K562 (cell line): ENCODE results near the gene EVI5L. TPM values are rescaled to one million over a fixed set of nuclear protein-coding genes. Genes with fewer than 3 reads are reported as not detected.

Experiments used
- ARID3A ChIP-seq: IDR thresholded peaks from 2 replicates; pipeline ENCODE4 v1.6.1; 2012; ENCODE audit warnings: low read depth, low read length, improper control_type of control experiment, borderline replicate concordance
- CTCF ChIP-seq, 3 experiments: IDR thresholded peaks in 2 of 3; conservative IDR thresholded peaks in 1 of 3; 2 replicates each; pipeline ENCODE4 v1.5.1; 2011 to 2012; ENCODE audit warnings: low read length in 3 of 3, mild to moderate bottlenecking in 3 of 3, control low read depth in 2 of 3, improper control_type of control experiment in 1 of 3, inconsistent platforms in 1 of 3, low read depth in 1 of 3, mixed read lengths in 1 of 3, moderate library complexity in 1 of 3; ENCODE audit not compliant: insufficient read depth in 2 of 3
- DNMT1 ChIP-seq: fragments of 450-650 bp; IDR thresholded peaks from 2 replicates; pipeline ENCODE4 v1.6.1; 2016; ENCODE audit warnings: antibody characterized with exemption, mild to moderate bottlenecking
- KLF1 ChIP-seq: fragments of 450-650 bp; IDR thresholded peaks from 2 replicates; pipeline ENCODE4 v1.6.1; 2016; ENCODE audit warnings: missing genetic modification characterization, missing compliant biosample characterization
- POLR2A ChIP-seq: fragments of 450-650 bp; conservative IDR thresholded peaks from 2 replicates; pipeline ENCODE4 v1.6.1; 2016
- POLR2G ChIP-seq: fragments of 200-400 bp; formaldehyde crosslinking; IDR thresholded peaks from 2 replicates; pipeline ENCODE4 v1.6.1; 2017; ENCODE audit warnings: low read depth, mild to moderate bottlenecking, antibody characterized with exemption, low read length, moderate library complexity
- TARDBP ChIP-seq: fragments of 450-650 bp; IDR thresholded peaks from 2 replicates; pipeline ENCODE4 v1.6.1; 2016
- ZFP36 ChIP-seq: fragments of 150-350 bp; IDR thresholded peaks from 2 replicates; pipeline ENCODE4 v1.6.1; 2018; ENCODE audit warnings: low read length, low read depth; ENCODE audit not compliant: partially characterized antibody
- polyA plus RNA-seq, 8 experiments: library from polyadenylated mRNA; depleted of rRNA in 4 of 8; stranded (reverse) in 5 of 8; unstranded in 3 of 8; fragments of >200 nt; fragmentation: Nextera tagmentation in 2 of 8; fragmentation: Illumina TruSeq in 1 of 8; extraction: Ambion mirVana in 2 of 8; extraction: Trizol in 1 of 8; gene quantifications; 2 replicates each; pipeline versions ENCODE4 v1.2.1 to v1.2.3, GENCODE V29; 2011 to 2014; ENCODE audit warnings: inconsistent platforms in 1 of 8, missing spikeins in 1 of 8
- total RNA-seq, 7 experiments: library from RNA; depleted of rRNA in 6 of 7; stranded (reverse); fragments of >200 nt in 6 of 7; fragmentation: Illumina TruSeq in 2 of 7; extraction: Trizol in 2 of 7; gene quantifications; 2 replicates each; pipeline versions ENCODE4 v1.2.1 to v1.2.3, GENCODE V29; 2011 to 2021; ENCODE audit warnings: low replicate concordance in 1 of 7

The EVI5L gene
- total and polyA plus RNA-seq, 9 of the 15 experiments (the other 6 are each of a cell fraction or from before 2014, with no cell fraction given), result 0.69 to 1.8 (median 1.2) TPM; not detected in 2

GRCh38 chr19:7787141-7787540, 42.9 kb upstream of the EVI5L start (continued):
- TF ChIP-seq DNMT1, result no peak
- no peak for TF ChIP-seq ARID3A
- TF ChIP-seq TARDBP, result no peak
- no peak for TF ChIP-seq ZFP36
- TF ChIP-seq KLF1 (tag), result no peak
- no peak for TF ChIP-seq POLR2A
- TF ChIP-seq CTCF (IDR thresholded peaks at IDR 0.05 in 2 of 3, conservative IDR thresholded peaks at IDR 0.05 in 1 of 3; ENCODE audit: insufficient read depth in 2 of 3, low read depth in 1 of 3, low read length in 3 of 3), result no peak
- no peak for TF ChIP-seq POLR2G
